Measurements from ENCODE around the gene RSRP1.

The RSRP1 gene

GRCh38 chr1:25208561-25209222 is 38.6 kb downstream of the RSRP1 start:
- Histone ChIP-seq H3K9ac (ENCODE audit: low read length) (no peak overlapping the region), H3K36me3 (ENCODE audit: low read length) (no peaks in the 10 kb centered on the region), H4K20me1 (ENCODE audit: low read depth, low read length) (no peaks in the 10 kb centered on the region), H2AFZ (ENCODE audit: low read depth, low read length, severe bottlenecking) (no peak overlapping the region), H3F3A (ENCODE audit: insufficient read depth) (no peaks in the 10 kb centered on the region), H3K79me2 (ENCODE audit: insufficient read depth, low read length) (no peaks in the 10 kb centered on the region), H3K9me2 (replicated peaks; ENCODE audit: insufficient read depth, low read length) (no peaks in the 10 kb centered on the region), H3K27me3 (ENCODE audit: low read length) (no peaks in the 10 kb centered on the region), H3K4me3 (ENCODE audit: insufficient read depth, low read length, poor library complexity, severe bottlenecking) (no peak overlapping the region), H3K4me2 (ENCODE audit: low read depth, low read length, poor library complexity, severe bottlenecking) (no peak overlapping the region), H3K27ac (ENCODE audit: low read depth, low read length) (no peak overlapping the region), H3K9me3 (ENCODE audit: insufficient read depth, low read length) (no peaks in the 10 kb centered on the region)
- TF ChIP-seq EZH2phosphoT487 (conservative IDR thresholded peaks at IDR 0.05; ENCODE audit: low read length) (no peak), CTCF (IDR thresholded peaks at IDR 0.05; ENCODE audit: insufficient read depth, low read length, poor library complexity, severe bottlenecking) (no peak)

GRCh38 chr1:25208092-25208491 is 39.2 kb downstream of the RSRP1 start:
- Histone ChIP-seq H3K79me2 (ENCODE audit: insufficient read depth, low read length) (no peaks in the 10 kb centered on the region), H3K4me3 (ENCODE audit: insufficient read depth, low read length, poor library complexity, severe bottlenecking) (no peak overlapping the region), H4K20me1 (ENCODE audit: low read depth, low read length) (no peaks in the 10 kb centered on the region), H3K27ac (ENCODE audit: low read depth, low read length) (no peak overlapping the region), H3K4me2 (ENCODE audit: low read depth, low read length, poor library complexity, severe bottlenecking) (no peak overlapping the region), H3F3A (ENCODE audit: insufficient read depth) (no peaks in the 10 kb centered on the region), H2AFZ (ENCODE audit: low read depth, low read length, severe bottlenecking) (no peak overlapping the region), H3K9me2 (replicated peaks; ENCODE audit: insufficient read depth, low read length) (no peaks in the 10 kb centered on the region), H3K27me3 (ENCODE audit: low read length) (no peaks in the 10 kb centered on the region), H3K9me3 (ENCODE audit: insufficient read depth, low read length) (no peaks in the 10 kb centered on the region), H3K36me3 (ENCODE audit: low read length) (no peaks in the 10 kb centered on the region), H3K9ac (ENCODE audit: low read length) (no peak overlapping the region)
- TF ChIP-seq EZH2phosphoT487 (conservative IDR thresholded peaks at IDR 0.05; ENCODE audit: low read length): no peak
- TF ChIP-seq CTCF (IDR thresholded peaks at IDR 0.05; ENCODE audit: insufficient read depth, low read length, poor library complexity, severe bottlenecking): no peak

GRCh38 chr1:25206201-25206600 is 41.1 kb downstream of the RSRP1 start:
- Histone ChIP-seq H3K9me3 (ENCODE audit: insufficient read depth, low read length) (no peaks in the 10 kb centered on the region), H3K27ac (ENCODE audit: low read depth, low read length) (no peak overlapping the region), H3K4me3 (ENCODE audit: insufficient read depth, low read length, poor library complexity, severe bottlenecking) (no peak overlapping the region), H2AFZ (ENCODE audit: low read depth, low read length, severe bottlenecking) (no peak overlapping the region), H3K9me2 (replicated peaks; ENCODE audit: insufficient read depth, low read length) (no peaks in the 10 kb centered on the region), H3K9ac (ENCODE audit: low read length) (no peak overlapping the region), H3F3A (ENCODE audit: insufficient read depth) (no peaks in the 10 kb centered on the region), H4K20me1 (ENCODE audit: low read depth, low read length) (no peaks in the 10 kb centered on the region), H3K4me2 (ENCODE audit: low read depth, low read length, poor library complexity, severe bottlenecking) (no peak overlapping the region), H3K36me3 (ENCODE audit: low read length) (no peaks in the 10 kb centered on the region), H3K79me2 (ENCODE audit: insufficient read depth, low read length) (no peaks in the 10 kb centered on the region), H3K27me3 (ENCODE audit: low read length) (no peaks in the 10 kb centered on the region)
- TF ChIP-seq CTCF (IDR thresholded peaks at IDR 0.05; ENCODE audit: insufficient read depth, low read length, poor library complexity, severe bottlenecking): no peak
- no peak for TF ChIP-seq EZH2phosphoT487 (conservative IDR thresholded peaks at IDR 0.05; ENCODE audit: low read length)
